Upper lobe of right lung (tissue), 1 donor: Measurements from ENCODE around the gene CES5A. TPM values are rescaled to one million over a fixed set of nuclear protein-coding genes. Genes with fewer than 3 reads are reported as not detected.
A peak's percentile ranks its signal among the peaks of the same experiment; 100 is the strongest.
"Not testable (repeated sequence)": the region's sequence is repeated elsewhere in the genome, so short reads cannot be mapped to it uniquely, and the experiment has no call there.

ENCODE experiments used
- ATAC-seq: fragments of 200-7000 bp; cut with Tn5 transposase; one replicate; pipeline ENCODE4 v1.9.1; 2020; ENCODE audit warnings: mild to moderate bottlenecking, moderate library complexity
- DNase-seq: peaks from one replicate; pipeline ENCODE4 v3.0.0-alpha.2; 2020
- H3K27ac ChIP-seq: fragments of 200-600 bp; one replicate; pipeline ENCODE4 v1.8.0; 2022
- H3K27me3 ChIP-seq: fragments of 200-600 bp; one replicate; pipeline ENCODE4 v1.8.0; 2022; ENCODE audit warnings: mild to moderate bottlenecking
- H3K36me3 ChIP-seq: fragments of 200-600 bp; one replicate; pipeline ENCODE4 v1.8.0; 2022
- H3K4me1 ChIP-seq: fragments of 200-600 bp; one replicate; pipeline ENCODE4 v1.8.0; 2022
- H3K4me3 ChIP-seq: fragments of 200-600 bp; one replicate; pipeline ENCODE4 v1.8.0; 2022; ENCODE audit warnings: mild to moderate bottlenecking
- H3K9me3 ChIP-seq: fragments of 200-600 bp; one replicate; pipeline ENCODE4 v1.8.0; 2022
- intact Hi-C: fragments of 100-400 bp; cut with DNase I; formaldehyde crosslinking; loops from one replicate; pipeline ENCODE4 v1.11.0; 2022
- total RNA-seq: library from RNA; stranded (reverse); fragmentation: NEBNext Ultra II Directional; extraction: Animal tissue kit (Norgen Biotek cat#: 25700); gene quantifications from one replicate; pipeline ENCODE4 v1.2.1, GENCODE V29; 2021
- TF ChIP-seq, protein P1 (sequence below): fragments of 200-600 bp; IDR thresholded peaks from one replicate; pipeline ENCODE4 v1.8.0; 2022; ENCODE audit warnings: antibody characterized with exemption
- donor health status: DM: no; HTN: yes; CAD: no; lungs with severe emphysema.

Gene CES5A
- total RNA-seq, 1 donor from 2014 or later, result not detected

DNA sequence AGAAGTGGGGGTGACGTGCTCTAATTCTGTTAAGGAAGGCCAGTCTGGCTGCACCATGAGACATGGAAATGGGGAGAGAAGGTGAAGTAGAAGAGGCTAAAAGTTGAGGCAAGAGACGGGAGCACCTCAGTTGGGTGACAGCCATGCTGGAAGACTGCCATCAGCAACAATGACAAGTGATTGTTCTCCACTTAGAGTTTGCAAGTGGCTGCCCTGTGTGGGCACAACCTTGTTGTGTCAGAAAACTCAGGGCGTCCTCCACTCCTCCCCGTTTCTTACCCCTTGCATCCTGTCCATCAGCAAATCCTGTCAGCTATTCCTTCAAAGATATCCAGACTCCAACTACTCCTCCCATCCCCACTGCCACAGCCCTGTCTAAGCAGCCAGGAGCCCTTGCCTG lies 59.9 kb downstream of the CES5A start:
- ATAC-seq (peak; percentile 8), DNase-seq (no peak)
- Histone ChIP-seq H3K9me3 (no peaks in the 10 kb centered on the region), H3K27ac (no peak overlapping the region), H3K4me3 (no peak overlapping the region), H3K27me3 (no peaks in the 10 kb centered on the region), H3K36me3 (peaks cover 11% of the 10 kb centered on the region), H3K4me1 (no peaks in the 10 kb centered on the region)
- intact Hi-C loops, result no loop called here
- TF ChIP-seq, protein P1, sequence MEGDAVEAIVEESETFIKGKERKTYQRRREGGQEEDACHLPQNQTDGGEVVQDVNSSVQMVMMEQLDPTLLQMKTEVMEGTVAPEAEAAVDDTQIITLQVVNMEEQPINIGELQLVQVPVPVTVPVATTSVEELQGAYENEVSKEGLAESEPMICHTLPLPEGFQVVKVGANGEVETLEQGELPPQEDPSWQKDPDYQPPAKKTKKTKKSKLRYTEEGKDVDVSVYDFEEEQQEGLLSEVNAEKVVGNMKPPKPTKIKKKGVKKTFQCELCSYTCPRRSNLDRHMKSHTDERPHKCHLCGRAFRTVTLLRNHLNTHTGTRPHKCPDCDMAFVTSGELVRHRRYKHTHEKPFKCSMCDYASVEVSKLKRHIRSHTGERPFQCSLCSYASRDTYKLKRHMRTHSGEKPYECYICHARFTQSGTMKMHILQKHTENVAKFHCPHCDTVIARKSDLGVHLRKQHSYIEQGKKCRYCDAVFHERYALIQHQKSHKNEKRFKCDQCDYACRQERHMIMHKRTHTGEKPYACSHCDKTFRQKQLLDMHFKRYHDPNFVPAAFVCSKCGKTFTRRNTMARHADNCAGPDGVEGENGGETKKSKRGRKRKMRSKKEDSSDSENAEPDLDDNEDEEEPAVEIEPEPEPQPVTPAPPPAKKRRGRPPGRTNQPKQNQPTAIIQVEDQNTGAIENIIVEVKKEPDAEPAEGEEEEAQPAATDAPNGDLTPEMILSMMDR, result no peak

DNA sequence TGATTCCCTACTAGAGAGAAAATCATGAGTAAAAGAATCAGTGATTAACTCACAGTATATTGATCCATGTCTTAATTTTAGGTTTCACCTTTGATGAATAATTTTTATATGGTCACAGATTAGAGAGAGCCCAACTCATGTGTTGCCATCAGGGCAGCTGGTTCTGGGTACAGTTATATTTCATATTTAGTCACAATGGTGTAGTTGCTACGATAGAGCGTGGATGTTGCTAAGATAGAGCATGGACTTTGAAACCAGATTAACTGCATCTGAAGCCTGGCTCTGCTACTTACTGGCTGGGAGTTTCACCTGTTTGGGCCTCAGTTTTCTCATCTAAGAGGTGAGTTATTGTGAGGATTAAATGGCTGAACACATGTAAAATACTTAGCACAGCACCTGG lies 61.0 kb downstream of the CES5A start:
- intact Hi-C loops, H3K27me3 ChIP-seq, H3K4me1 ChIP-seq, DNase-seq, H3K27ac ChIP-seq, H3K4me3 ChIP-seq, ATAC-seq, H3K9me3 ChIP-seq: not testable (repeated sequence)
- peaks cover 17% of the 10 kb centered on the region for H3K36me3 ChIP-seq

DNA sequence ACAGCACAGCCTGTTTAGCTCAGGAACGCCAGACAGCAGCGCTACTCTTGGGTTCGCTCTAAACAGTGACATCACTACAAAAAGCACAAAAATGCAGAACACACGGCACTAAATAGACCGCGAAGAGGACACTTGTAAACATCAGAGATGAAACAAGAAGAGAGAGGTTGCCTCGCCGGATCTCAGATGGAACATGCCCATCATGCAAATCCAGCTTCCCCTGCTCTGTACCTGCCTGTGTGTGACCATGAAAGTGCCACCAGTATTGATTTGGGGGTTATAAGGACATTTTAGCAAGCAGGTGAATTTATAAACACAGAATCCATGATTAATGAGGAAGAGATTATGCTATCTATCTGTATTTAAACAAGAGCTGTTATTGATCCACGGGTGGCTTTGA lies 61.4 kb downstream of the CES5A start:
- DNase-seq, H3K4me3 ChIP-seq, H3K4me1 ChIP-seq, intact Hi-C loops, H3K27me3 ChIP-seq, H3K27ac ChIP-seq, H3K9me3 ChIP-seq, ATAC-seq: not testable (repeated sequence)
- peaks cover 17% of the 10 kb centered on the region for H3K36me3 ChIP-seq

DNA sequence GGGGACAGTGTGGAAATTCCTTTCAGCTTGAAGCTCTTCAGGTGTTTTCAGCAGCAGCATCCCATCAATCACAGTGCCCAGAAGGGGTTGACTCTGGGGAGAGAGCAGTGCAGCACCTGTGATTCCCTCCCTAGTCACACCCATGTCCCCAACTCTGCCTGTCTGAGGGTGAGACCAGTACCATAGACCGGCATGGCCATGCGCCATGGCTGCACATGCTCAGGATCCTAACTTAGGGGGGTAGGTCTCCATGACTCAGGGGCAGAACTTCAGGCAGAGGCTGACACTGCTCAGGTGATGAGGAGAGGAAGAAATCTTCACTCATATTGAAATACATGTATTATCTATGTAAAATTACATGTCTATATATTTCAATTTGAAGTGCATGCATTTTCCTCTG lies 62.2 kb downstream of the CES5A start:
- no peak overlapping the region for H3K27ac ChIP-seq
- TF ChIP-seq, protein P1, result no peak
- intact Hi-C loops, result no loop called here
- no peaks in the 10 kb centered on the region for H3K9me3 ChIP-seq
- peaks cover 17% of the 10 kb centered on the region for H3K36me3 ChIP-seq
- no peak overlapping the region for H3K4me3 ChIP-seq
- no peaks in the 10 kb centered on the region for H3K27me3 ChIP-seq
- no peak for ATAC-seq
- no peak for DNase-seq
- H3K4me1 ChIP-seq, result no peaks in the 10 kb centered on the region

DNA sequence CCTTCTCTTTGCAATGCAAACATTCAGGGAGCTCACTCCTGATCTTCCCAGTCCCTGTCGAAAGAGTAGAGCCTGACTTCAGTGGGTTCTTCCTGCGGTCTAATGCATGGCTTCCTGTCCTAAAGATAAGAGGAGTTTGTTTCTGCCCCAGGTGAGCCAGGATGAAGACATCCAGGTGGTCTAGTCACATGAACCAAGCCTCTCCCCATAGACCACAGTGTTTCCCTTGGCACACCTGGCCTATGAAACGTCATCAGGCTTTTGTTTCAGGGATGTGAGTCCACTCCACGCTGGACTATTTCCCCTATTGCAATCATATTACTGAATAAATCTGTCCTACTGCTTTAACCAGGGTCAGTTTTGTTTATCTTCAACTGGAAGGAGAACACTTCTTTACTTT lies 63.4 kb downstream of the CES5A start:
- intact Hi-C loops, result no loop called here
- Histone ChIP-seq H3K36me3 (peaks cover 15% of the 10 kb centered on the region), H3K27me3 (no peaks in the 10 kb centered on the region), H3K4me3 (no peak overlapping the region), H3K27ac (no peak overlapping the region), H3K4me1 (no peaks in the 10 kb centered on the region), H3K9me3 (no peaks in the 10 kb centered on the region)
- DNase-seq (no peak), ATAC-seq (no peak)
- TF ChIP-seq, protein P1, result no peak

DNA sequence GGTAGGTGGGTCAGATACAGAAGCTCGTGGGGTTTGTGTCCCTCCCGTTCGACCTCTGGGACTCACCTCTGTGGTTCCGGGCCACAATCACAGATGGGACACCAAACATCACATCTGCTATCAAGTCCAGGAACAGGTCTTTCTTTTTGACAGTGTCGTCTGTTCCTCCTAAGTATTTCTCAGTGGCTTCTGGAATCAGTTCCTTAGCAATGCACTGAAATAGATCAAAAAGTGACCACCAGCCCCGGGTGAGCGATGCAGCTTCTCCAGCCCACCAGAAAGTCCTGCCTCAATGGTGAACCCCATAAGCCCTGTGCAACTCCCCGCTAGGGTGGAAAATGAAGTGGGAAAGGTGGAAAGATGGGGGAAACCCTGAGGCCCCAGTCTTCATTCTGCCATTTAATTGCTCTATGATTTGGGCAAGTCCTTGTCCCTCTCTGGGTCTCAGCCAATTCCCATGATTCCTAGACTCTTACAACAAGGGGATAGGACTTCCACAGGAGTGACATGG lies 64.7 kb downstream of the CES5A start:
- no peak overlapping the region for H3K4me3 ChIP-seq
- H3K27me3 ChIP-seq, result no peaks in the 10 kb centered on the region
- H3K27ac ChIP-seq, result no peak overlapping the region
- DNase-seq (no peak), ATAC-seq (no peak)
- H3K4me1 ChIP-seq, result no peaks in the 10 kb centered on the region
- intact Hi-C loops, result no loop called here
- TF ChIP-seq, protein P1, result no peak
- no peaks in the 10 kb centered on the region for H3K9me3 ChIP-seq
- peaks cover 13% of the 10 kb centered on the region for H3K36me3 ChIP-seq

DNA sequence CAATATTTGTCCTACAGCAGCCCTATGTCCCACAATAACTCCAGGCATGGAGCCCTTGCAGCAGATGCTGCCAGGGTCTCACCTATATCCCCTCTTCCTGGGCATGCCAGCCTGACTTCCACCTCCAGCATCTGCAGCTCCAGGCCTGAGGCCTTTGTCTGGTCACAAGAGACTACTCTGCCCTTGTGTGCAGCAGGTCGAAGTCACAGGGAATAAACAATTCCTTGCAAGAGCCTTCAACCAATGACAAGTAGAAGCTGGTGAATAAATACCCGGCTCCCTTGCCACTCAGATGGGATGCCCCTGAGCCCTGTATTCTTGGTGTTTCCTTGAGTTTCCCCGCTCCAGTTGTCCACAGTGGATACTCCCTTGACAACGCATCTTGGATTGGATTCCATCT lies 65.3 kb downstream of the CES5A start:
- Histone ChIP-seq H3K36me3 (peaks cover 13% of the 10 kb centered on the region), H3K27ac (no peak overlapping the region), H3K9me3 (no peaks in the 10 kb centered on the region), H3K4me1 (no peaks in the 10 kb centered on the region), H3K27me3 (no peaks in the 10 kb centered on the region), H3K4me3 (no peak overlapping the region)
- DNase-seq (no peak), ATAC-seq (no peak)
- intact Hi-C loops, result no loop called here
- TF ChIP-seq, protein P1, result no peak
